Mesenchymal stem cell (in vitro differentiated cells and primary cell): ENCODE measurements around the gene VTI1A. TPM values are rescaled to one million over a fixed set of nuclear protein-coding genes. Genes with fewer than 3 reads are reported as not detected.
"Not testable (repeated sequence)": the region's sequence is repeated elsewhere in the genome, so short reads cannot be mapped to it uniquely, and the experiment has no call there.

Source experiments
- DNase-seq: peaks from one replicate; pipeline ENCODE4 v3.0.0-alpha.2; 2013
- H2AFZ ChIP-seq: one replicate; pipeline ENCODE4 v1.6.1; 2013; ENCODE audit warnings: low read depth, mild to moderate bottlenecking, control low read depth, inconsistent platforms, low read length, moderate library complexity
- H2AK5ac ChIP-seq: 2 replicates; pipeline ENCODE4 v1.6.1; 2013; ENCODE audit warnings: low read length, moderate library complexity, mild to moderate bottlenecking, inconsistent platforms; ENCODE audit not compliant: severe bottlenecking
- H2BK120ac ChIP-seq: one replicate; pipeline ENCODE4 v1.6.1; 2013; ENCODE audit warnings: low read depth, mild to moderate bottlenecking, inconsistent platforms, low read length, moderate library complexity
- H2BK12ac ChIP-seq, 2 experiments: one replicate each; pipeline ENCODE4 v1.6.1; 2013; ENCODE audit warnings: inconsistent platforms in 2 of 2, low read length in 2 of 2, mild to moderate bottlenecking in 2 of 2, moderate library complexity in 2 of 2, control low read depth in 1 of 2
- H2BK15ac ChIP-seq: one replicate; pipeline ENCODE4 v1.6.1; 2013; ENCODE audit warnings: mild to moderate bottlenecking, low read depth, inconsistent platforms; ENCODE audit not compliant: poor library complexity, severe bottlenecking
- H2BK5ac ChIP-seq: 2 replicates; pipeline ENCODE4 v1.6.1; 2013; ENCODE audit warnings: low read depth, mild to moderate bottlenecking, low read length, control low read depth, inconsistent platforms; ENCODE audit not compliant: poor library complexity, severe bottlenecking
- H3K14ac ChIP-seq, 2 experiments: one replicate each; pipeline ENCODE4 v1.6.1; 2013; ENCODE audit warnings: inconsistent platforms in 2 of 2, low read length in 2 of 2, control low read depth in 1 of 2, mild to moderate bottlenecking in 1 of 2, moderate library complexity in 1 of 2
- H3K18ac ChIP-seq, 2 experiments: one replicate each; pipeline ENCODE4 v1.6.1; 2013; ENCODE audit warnings: inconsistent platforms in 2 of 2, low read length in 2 of 2, control low read depth in 1 of 2, low read depth in 1 of 2, mild to moderate bottlenecking in 1 of 2
- H3K23ac ChIP-seq, 2 experiments: one replicate each; pipeline ENCODE4 v1.6.1; 2013; ENCODE audit warnings: inconsistent platforms in 2 of 2, low read length in 2 of 2, mild to moderate bottlenecking in 2 of 2, moderate library complexity in 2 of 2, control low read depth in 1 of 2
- H3K27ac ChIP-seq: 2 replicates; pipeline ENCODE4 v1.5.1; 2013; ENCODE audit warnings: mild to moderate bottlenecking, moderate library complexity, low read length, control low read depth, inconsistent platforms; ENCODE audit not compliant: poor library complexity, severe bottlenecking
- H3K27me3 ChIP-seq, 2 experiments: 2 replicates each; pipeline versions ENCODE4 v1.6.1 to v1.7.0; 2013; ENCODE audit warnings: low read length in 2 of 2, mild to moderate bottlenecking in 2 of 2, moderate library complexity in 2 of 2, control low read depth in 1 of 2, inconsistent platforms in 1 of 2; ENCODE audit not compliant: control insufficient read depth in 1 of 2, insufficient read depth in 1 of 2
- H3K36me3 ChIP-seq, 2 experiments: 2 replicates each; pipeline versions ENCODE4 v1.6.1 to v1.7.0; 2013; ENCODE audit warnings: low read length in 2 of 2, control low read depth in 1 of 2, inconsistent platforms in 1 of 2, low read depth in 1 of 2, mild to moderate bottlenecking in 1 of 2; ENCODE audit not compliant: insufficient read depth in 2 of 2, control insufficient read depth in 1 of 2
- H3K4ac ChIP-seq, 2 experiments: one replicate each; pipeline ENCODE4 v1.6.1; 2013; ENCODE audit warnings: inconsistent platforms in 2 of 2, low read length in 2 of 2, mild to moderate bottlenecking in 2 of 2, moderate library complexity in 2 of 2, control low read depth in 1 of 2, low read depth in 1 of 2
- H3K4me1 ChIP-seq: 2 replicates; pipeline ENCODE4 v1.6.1; 2013; ENCODE audit warnings: low read depth, low read length, control low read depth; ENCODE audit not compliant: control insufficient read depth, insufficient read depth
- H3K4me2 ChIP-seq: 2 replicates; pipeline ENCODE4 v1.6.1; 2013; ENCODE audit warnings: low read length, mild to moderate bottlenecking, inconsistent platforms; ENCODE audit not compliant: poor library complexity, severe bottlenecking
- H3K4me3 ChIP-seq, 2 experiments: 2 replicates each; pipeline versions ENCODE4 v1.5.1 to v1.7.0; 2013; ENCODE audit warnings: low read length in 2 of 2, mild to moderate bottlenecking in 2 of 2, control low read depth in 1 of 2, low read depth in 1 of 2; ENCODE audit not compliant: insufficient read depth in 1 of 2
- H3K79me1 ChIP-seq: replicated peaks from 2 replicates; pipeline ENCODE4 v1.6.1; 2013; ENCODE audit warnings: mild to moderate bottlenecking, control low read depth, low read length, inconsistent platforms; ENCODE audit not compliant: poor library complexity, severe bottlenecking
- H3K9ac ChIP-seq: 2 replicates; pipeline ENCODE4 v1.7.0; 2013; ENCODE audit warnings: mild to moderate bottlenecking, low read length, moderate library complexity
- H3K9me3 ChIP-seq: 2 replicates; pipeline ENCODE4 v1.7.0; 2013; ENCODE audit warnings: mild to moderate bottlenecking, low read length; ENCODE audit not compliant: control insufficient read depth
- H4K8ac ChIP-seq: one replicate; pipeline ENCODE4 v1.6.1; 2013; ENCODE audit warnings: inconsistent platforms, mild to moderate bottlenecking, low read length, moderate library complexity
- H4K91ac ChIP-seq: one replicate; pipeline ENCODE4 v1.6.1; 2013; ENCODE audit warnings: mild to moderate bottlenecking, low read length, inconsistent platforms
- WGBS: methylation state at CpG from one replicate; pipeline ENCODE4 v1.1.7; 2013; ENCODE audit warnings: mixed read lengths; 5-methylcytosine and 5-hydroxymethylcytosine counted together
- small RNA-seq: library from polyadenylated mRNA; stranded (forward); fragments of <200 nt; extraction: miRNeasy Mini kit (QIAGEN cat#:217004); gene quantifications from one replicate; pipeline ENCODE3, GENCODE V24; 2013; ENCODE audit warnings: low read depth

VTI1A gene

DNA sequence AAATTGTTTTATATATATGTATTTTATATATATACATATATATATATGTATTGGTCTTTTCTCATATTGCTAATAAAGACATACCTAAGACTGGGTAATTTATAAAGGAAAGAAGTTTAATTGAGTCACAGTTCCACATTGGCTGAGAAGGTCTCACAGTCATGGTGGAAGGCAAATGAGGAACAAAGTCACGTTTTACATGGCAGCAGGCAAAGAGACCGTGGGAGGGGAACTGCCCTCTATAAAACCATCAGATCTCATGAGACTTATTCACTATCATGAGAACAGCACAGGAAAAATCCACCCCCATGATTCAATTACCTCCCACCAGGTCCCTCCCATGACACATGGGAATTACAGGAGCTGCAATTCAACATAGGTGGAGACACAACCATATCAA, 416.4 kb downstream of the VTI1A start:
- H2BK15ac ChIP-seq, H2BK5ac ChIP-seq, H2AK5ac ChIP-seq, H2AFZ ChIP-seq, H3K4ac ChIP-seq, H4K91ac ChIP-seq, H3K4me3 ChIP-seq, H2BK12ac ChIP-seq, H3K18ac ChIP-seq, H4K8ac ChIP-seq, H2BK120ac ChIP-seq, H3K14ac ChIP-seq, H3K79me1 ChIP-seq, H3K36me3 ChIP-seq, H3K23ac ChIP-seq, DNase-seq, H3K9ac ChIP-seq, H3K4me1 ChIP-seq, H3K4me2 ChIP-seq, H3K27ac ChIP-seq: not testable (repeated sequence)
- H3K27me3 ChIP-seq = peaks cover 0 to 20% of the 10 kb centered on the region in 2 experiments
- WGBS = 85% methylated on average over 2 of the region's 2 CpGs
- peaks cover 29% of the 10 kb centered on the region for H3K9me3 ChIP-seq

Small RNA genes within 50 kb of the gene (small RNA-seq; reads per million reads assigned to genes)
- not detected for gene AC022018.1
- not detected for gene MIR4295
